GM19240 (cell line): Measurements from ENCODE around the gene TDRKH.

Experiments used
- DNase-seq: peaks from one replicate; pipeline ENCODE4 v3.0.0; 2011; ENCODE audit warnings: low spot score; ENCODE audit not compliant: insufficient read length

TDRKH gene

GRCh38 chr1:151790071-151790939 lies at the start of gene TDRKH:
TDRKH (minus strand) TSS chr1:151790500; CDS start chr1:151783022, 7,478 bp downstream.
- peak; percentile 98 for DNase-seq

- peak; percentile 36 for DNase-seq
Measured at GRCh38 chr1:151839457-151840403, 49.4 kb upstream of the TDRKH start, which contains the start of gene C2CD4D. C2CD4D (minus strand) TSS chr1:151839820; CDS start chr1:151838989, 831 bp downstream.

GRCh38 chr1:151839082-151839412 lies 48.7 kb upstream of the TDRKH start:
- DNase-seq, result no peak

GRCh38 chr1:151838222-151839081 lies 48.2 kb upstream of the TDRKH start:
- DNase-seq, result no peak

- DNase-seq, result no peak
Measured at GRCh38 chr1:151837884-151838221, 47.6 kb upstream of the TDRKH start.

GRCh38 chr1:151837197-151837596 lies 46.9 kb upstream of the TDRKH start:
- no peak for DNase-seq

GRCh38 chr1:151835596-151835995 lies 45.3 kb upstream of the TDRKH start:
- no peak for DNase-seq

- DNase-seq, result no peak
Measured at GRCh38 chr1:151834239-151834638, 43.9 kb upstream of the TDRKH start.

GRCh38 chr1:151833172-151833900 lies 43.0 kb upstream of the TDRKH start:
- DNase-seq, result no peak

GRCh38 chr1:151832318-151832980 lies 42.1 kb upstream of the TDRKH start:
- no peak for DNase-seq

- DNase-seq, result no peak
Measured at GRCh38 chr1:151831605-151832004, 41.3 kb upstream of the TDRKH start, which contains the start of gene RORC. RORC (minus strand) TSS chr1:151831802; CDS start chr1:151831764, 38 bp downstream.

- no peak for DNase-seq
Measured at GRCh38 chr1:151831256-151831591, 40.9 kb upstream of the TDRKH start.

GRCh38 chr1:151830055-151830454 lies 39.8 kb upstream of the TDRKH start:
- DNase-seq, result no peak

- no peak for DNase-seq
Measured at GRCh38 chr1:151829352-151830046, 39.2 kb upstream of the TDRKH start.

GRCh38 chr1:151828921-151829320 lies 38.6 kb upstream of the TDRKH start:
- no peak for DNase-seq

- no peak for DNase-seq
Measured at GRCh38 chr1:151827853-151828252, 37.6 kb upstream of the TDRKH start.

GRCh38 chr1:151825751-151826660 lies 35.7 kb upstream of the TDRKH start:
- DNase-seq, result no peak

GRCh38 chr1:151825204-151825603 lies 34.9 kb upstream of the TDRKH start:
- no peak for DNase-seq
